ENCODE measurements around the gene PHF21A.

PHF21A gene

GRCh38 chr11:45884596-45885185 is 236.6 kb downstream of the PHF21A start:
- DNase-seq (ENCODE audit: low spot score): no peak
